ENCODE results near the gene PTBP1. TPM values are rescaled to one million over a fixed set of nuclear protein-coding genes. Genes with fewer than 3 reads are reported as not detected.

The PTBP1 gene
- polyA plus RNA-seq, 1 donor = 127 TPM

DNA sequence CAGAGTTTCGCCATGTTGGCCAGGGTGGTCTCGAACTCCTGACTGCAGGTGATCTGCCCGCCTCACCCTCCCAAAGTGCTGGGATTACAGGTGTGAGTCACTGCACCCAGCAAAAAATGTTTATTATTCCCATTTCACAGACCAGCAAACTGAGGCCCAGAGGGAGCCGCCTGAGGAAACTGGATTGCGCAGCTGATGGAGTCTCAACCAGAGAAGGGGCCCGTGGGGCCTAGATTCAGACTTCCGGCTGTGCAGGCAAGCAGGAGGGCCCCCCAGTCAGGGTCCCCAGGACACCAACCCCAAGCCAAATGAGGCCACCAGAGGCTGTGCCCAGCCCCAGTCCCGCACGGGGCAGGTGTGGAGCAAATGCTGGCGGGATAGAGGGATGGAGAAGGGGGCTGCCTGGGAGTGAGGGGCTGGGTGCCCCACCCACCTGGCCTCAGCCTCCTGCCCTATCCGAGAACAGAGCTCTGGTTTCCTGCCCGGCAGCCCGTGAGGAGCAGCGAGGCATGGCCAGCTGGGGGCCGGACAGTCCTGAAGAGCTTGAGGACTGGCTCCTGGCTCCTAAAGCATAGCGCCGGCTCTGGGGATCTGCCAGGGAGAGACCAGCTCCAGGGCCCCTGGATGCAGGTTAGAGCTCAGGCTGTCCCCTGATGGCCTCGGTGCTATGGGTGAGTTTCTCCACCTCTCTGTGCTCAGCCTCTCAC is 24.4 kb upstream of the PTBP1 start:
- DNase-seq = no peak

DNA sequence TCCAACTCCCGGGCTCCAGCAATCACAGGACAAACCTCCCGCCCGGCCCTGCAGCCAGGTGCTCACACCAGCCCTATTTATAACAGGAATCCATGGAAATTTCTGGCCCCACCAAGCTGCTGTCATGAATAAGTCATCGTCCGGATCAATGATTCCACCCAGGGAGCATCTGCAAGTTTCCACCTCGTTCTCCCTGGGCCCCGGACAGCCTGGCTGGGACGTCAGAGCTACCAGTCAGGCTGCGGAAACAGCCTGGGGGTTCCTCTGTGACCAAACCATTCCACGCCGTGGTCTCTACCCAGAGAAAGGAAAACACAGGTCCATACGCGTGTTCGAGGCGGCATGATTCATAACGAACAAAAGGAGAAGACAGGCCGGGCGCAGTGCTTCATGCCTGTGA is 20.7 kb upstream of the PTBP1 start:
- no peak for DNase-seq

DNA sequence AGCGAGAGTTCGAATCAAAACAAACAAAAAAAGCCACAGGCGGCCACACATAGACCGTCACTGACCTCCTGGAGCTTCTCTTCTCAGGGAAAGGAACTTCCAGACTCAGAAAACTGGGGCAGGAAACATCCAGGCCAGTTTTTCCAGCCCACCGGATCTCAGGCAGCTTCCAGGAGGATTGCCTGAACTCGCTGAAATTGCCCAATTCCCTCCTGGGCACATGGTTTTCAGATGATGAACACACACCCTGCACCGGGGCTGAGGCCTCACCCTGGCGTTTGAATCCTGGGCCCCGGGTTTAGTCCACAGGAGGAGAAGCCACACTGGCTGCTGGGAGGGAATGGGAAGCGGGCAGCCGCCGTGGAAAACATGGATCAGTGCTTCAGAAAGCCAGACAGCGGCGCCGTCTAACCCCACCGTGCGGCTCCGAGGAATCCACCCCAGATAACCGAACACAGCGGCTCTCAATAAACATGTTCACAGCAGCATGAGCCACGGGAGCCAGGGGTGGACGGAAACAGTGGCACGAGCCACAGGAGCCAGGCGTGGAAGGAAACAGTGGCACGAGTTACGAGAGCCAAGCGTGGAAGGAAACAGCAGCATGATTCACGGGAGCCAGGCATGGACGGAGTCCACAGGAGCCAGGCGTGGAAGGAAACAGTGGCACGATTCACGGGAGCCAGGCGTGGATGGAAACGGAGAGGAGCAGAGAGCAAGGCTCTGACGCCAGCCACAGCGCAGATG is 18.2 kb upstream of the PTBP1 start:
- DNase-seq = no peak

DNA sequence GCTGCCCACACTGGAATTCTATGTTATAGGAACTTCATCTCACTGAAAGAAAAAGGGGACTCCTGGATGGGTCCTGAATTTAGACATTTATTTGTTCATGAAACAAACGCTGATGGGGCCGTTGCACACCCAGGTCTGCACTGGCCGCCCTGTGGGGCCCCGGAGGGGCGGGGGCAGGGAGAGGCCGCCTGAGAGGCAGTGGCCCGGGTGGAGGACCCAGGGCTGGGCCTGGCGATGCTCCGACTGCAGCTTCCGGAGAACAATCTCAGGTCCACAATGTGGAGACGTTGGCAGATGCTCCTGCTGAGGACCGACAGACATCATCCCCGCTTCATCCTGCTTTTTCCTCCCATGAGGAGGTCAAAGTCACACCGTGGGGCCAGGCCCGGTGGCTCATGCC is 16.3 kb upstream of the PTBP1 start:
- DNase-seq = no peak

DNA sequence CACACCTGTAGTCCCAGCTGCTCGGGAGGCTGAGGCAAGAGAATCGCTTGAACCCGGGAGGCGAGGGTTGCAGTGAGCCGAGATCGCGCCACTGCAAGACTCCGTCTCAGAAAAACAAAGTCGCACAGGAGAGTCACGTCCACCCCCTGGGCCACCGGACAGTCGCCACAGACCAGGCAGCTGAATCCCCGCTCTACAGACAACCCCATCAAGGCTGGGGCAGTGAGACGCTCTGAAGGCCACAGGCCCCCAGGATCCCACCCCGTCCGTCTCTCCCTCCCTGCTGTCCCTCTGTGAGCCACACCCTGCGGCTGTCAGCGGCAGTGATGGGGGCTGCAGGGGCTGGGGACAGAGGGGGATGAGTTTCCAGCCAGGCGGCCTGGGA is 15.5 kb upstream of the PTBP1 start:
- no peak for DNase-seq

DNA sequence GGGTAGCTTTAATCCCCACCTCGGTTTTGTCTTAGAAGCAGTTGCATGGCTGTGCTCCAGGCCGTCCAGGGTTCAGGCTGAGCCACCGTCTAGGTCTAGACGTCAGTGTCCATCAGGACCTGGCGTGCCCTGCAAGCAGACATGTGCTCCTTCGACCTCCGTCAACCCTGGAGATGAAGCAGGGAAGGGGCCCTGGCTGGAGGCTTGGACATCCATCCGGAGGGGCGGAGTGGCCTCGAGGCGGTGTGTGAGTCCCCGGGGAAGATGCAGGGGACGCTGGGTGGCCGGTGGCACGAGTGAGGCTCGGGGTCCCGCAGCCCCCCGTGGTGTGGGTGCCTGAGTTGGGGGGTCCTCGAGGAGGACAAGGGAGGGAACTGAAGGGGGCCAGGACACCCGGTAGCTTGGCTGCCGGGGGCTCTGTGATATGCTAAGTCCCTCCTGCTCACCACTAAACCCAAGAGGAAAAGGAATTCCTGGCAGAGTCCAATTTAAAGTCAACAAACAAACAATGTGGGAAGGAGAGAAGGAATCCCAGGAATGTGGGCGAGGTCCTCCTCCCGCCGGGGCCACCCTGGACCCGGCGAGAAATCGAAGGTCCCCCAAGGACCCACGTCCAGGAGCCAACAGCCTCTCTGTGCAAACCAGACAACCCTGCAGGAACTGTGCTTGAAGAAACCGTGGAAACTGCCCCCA is 14.9 kb upstream of the PTBP1 start:
- DNase-seq = no peak

DNA sequence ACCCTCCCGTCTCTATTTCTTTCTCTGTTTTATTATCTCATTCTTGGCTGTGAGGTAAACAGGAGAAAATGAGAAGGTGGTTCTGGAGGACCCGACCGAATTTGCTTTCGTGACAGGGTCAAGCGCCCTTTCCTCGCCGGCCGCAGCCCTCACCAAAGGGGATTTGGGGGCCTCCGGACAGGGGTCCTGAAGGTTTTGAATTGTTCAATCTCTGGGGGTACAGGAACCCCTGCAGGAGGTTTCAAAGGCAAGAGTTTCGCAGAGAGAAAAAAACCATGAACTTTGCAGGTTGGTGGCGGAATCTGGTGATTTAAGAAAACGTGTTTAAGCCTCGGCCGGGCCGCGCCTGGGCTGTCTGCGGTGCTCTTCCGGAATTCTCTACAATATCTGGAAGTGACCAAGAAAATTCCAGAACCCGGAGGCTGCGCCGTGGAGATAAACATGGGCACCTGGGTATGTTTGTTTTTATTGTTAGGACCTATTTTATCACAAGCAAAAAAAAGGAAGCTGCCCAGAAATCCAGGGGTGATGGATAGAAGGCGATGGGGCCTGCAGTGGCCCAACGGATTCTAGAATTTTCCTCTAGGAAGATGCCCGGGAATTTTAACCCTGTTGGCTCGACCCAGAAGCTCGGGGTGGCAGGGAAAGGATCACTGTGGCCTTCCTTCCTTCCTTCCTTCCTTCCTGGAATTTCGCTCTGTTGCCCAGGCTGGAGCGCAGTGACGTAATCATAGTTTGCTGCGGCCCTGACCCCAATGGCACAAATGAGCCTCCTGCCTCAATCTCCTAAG is 14.2 kb upstream of the PTBP1 start:
- no peak for DNase-seq

DNA sequence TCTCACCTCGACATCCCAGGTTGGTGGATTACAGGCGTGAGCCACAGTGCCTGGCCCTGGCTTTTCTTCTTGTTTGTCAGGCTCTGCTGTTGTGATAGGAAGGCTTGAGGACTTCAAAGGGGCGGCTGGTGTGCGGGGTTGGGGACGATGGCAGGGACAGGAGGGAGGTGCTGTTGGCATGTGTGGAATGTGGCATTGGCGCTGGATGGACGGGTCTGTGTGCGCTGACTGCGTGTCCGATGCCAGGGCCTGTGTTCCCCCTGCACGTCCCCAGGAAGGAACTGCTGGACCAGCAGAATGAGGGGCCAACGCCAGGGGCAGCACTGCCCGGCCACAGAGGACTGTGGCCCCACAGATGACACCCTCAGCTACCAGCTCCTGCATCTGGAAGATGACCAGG is 12.7 kb upstream of the PTBP1 start:
- no peak for DNase-seq

DNA sequence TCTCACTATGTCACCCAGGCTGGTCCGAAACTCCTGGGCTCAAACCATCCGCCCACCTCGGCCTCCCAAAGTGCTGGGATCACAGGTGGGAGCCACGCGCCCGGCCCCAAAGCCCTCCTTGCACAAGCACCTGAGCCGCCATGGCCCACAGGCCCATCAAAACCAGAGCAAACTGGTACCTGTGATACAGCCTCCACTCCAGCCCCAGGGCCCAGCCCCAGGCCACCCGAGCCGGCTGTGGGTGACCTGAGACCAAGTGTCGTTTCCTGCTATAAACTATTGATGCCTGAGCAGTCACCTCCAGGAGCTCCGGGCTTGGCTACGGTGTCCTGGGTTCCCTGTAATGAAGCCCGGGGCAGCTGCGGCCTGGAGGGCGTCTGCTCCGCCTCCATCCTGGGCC is 9.7 kb upstream of the PTBP1 start:
- DNase-seq = no peak

DNA sequence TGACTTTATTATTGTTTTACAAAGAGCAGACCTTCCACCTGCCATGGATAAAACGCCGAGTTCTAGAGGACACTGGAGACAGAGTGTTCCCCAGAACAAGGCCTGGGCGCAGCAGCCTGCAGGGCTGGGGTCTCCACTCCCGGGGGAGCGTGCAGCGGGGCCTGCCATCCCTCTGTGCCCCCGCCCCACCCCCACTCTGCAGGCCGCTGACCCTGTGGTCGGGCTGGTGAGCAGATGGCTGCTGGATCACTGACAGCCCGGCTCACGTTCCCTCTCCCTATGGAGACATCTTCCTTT is 8.6 kb upstream of the PTBP1 start:
- DNase-seq = no peak

DNA sequence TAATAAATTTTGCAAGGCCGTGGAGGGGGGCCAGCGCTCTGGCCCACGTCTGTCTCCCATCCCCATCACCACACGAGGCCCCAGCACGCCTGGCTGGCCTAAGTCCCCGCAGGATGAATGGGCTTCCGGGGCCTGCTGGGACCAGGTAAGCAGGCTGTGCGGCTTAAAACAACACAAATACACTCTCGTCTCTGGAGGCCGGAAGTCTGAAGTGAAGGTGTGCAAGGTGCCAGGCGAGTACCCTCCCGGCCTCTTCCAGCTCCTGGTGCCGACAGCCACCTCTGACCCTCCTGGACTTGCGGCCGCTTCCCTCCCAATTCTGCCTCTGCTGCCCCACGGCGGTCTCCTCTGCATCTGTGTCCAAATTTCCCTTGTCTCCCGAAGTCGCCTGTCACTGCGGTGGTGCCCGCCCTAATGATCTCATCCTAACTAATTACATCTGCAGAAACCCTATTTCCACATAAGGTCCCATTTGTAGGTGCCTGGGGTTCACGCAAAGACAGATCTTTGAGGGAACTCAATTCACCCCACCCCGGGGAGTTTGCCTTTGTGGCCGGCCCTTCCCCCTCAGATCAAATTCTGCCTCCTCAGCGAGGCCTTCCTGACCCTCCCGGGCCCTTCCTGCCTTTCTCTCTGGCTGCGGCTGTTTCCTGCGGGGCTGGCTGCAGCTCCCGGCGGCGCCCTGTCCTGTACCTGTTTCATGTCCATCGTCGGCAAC is 8.1 kb upstream of the PTBP1 start:
- DNase-seq = no peak

DNA sequence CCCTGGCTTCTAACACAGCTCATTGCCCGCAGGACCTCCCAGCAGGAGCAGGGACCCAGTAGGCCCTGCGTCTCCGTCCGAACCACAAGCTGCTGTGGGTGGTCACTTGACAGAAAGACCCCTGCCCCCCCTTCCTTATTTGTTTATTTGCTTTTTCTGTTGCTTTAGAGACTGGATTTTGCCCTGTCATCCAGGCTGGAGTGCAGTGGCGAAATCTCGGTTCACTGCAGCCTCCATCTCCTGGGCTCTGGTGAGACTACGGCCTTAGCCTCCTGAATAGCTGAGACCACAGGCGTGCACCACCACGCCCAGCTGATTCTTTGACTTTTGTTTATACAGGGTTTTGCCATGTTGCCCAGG is 7.6 kb upstream of the PTBP1 start:
- DNase-seq = no peak

DNA sequence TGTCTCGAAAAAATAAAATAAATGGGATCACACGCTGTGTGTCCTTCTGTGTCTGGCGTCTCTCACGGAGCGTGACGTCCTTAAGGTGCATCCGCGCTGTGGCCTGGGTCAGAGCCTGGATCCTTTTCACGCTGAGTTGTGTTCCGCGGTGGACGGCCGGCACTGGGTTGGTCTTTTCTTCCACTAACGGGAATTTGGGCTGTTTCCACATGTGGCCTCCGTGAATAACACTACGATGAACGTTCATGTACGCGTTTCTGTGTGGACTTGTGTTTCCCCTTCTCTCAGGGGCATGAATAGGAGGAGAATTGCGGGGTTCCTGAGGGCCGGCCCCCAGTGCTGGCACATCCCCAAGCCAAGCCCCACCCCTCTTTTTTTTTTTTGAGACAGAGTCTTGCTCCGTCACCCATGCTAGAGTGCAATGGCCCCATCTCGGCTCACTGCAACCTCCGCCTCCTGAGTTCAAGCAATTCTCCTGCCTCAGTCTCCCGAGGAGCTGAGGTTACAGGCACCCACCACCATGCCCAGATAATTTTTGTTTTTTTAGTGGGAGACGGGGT is 6.2 kb upstream of the PTBP1 start:
- no peak for DNase-seq

DNA sequence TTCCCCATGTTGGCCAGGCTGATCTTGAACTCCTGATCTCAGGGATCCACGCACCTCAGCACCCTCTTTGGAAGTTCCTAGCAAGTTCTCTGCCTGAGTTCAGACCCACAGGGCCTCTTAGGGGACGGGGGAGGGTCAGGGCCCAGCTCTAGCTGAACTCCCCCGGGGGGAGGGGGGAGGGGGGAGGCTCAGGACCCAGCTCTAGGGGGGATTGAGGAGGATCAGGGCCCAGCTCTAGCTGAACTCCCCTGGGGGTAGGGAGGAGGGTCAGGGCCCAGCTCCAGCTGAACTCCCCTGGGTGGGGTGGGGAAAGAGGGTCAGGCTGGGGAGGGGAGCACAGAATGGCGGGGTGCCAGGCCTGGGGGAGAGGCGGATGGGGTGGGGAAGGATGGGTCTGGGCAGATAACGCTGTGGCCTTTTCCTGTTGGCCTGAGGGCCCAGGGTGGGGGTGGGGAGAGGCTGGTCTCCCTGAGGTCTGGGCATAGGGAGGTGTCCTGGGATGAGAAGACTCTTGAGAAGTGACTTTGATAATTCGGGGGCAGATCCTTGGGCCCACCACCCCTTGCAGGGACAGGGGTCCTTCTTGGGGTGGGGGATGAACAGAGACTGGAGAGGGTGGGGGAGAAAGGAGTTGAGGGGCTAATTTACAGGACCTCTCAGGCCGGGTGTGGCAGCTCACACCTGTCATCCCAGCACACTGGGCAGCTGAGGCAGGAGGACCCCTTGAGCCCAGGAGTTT is 5.5 kb upstream of the PTBP1 start:
- no peak for DNase-seq

DNA sequence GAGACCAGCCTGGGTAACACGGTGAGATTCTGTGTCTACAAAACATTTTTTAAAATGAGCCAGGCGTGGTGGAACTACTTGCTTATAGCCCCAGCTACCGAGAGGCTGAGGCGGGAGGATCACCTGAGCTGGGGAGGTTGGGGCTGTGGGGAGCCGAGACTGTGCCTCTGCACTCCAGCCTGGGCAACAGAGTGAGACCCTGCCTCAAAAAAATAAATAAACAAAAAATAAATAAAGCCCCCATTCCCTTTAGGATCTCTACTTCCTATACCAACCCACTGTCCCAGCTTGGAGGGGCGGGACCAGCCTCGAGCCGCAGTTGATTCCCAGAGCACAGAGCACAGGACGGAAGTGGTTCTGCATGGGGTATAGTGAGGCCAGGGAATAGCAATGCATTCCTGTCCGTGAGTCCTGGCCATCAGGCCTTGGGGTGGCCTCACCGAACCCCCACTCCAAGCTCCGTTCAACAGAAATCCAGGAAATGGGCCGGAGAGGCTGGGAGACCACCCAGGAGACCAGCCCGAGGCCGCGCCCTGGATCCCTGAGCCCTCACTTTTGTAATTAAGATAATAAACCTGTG is 4.9 kb upstream of the PTBP1 start:
- DNase-seq = no peak

DNA sequence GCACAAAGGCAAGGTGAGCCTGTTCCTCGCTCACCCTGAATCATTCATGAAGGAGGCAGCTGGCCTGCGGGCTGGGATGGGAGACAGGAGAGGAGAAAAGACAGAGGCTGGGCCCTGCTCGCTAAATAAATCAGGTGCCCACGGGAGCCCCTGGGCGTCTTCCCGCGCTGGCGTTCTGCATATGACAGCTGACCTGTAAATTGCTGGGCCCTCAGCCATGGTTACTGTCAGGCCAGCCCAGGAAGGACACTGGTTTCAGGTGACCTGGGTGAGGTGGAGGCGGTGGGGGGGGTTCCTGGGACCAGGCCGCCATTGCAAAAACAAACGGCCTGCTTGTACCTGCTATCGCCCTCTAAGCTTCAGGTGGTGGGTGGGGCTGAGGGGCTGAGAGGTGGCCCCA is 3.4 kb upstream of the PTBP1 start:
- DNase-seq = no peak

DNA sequence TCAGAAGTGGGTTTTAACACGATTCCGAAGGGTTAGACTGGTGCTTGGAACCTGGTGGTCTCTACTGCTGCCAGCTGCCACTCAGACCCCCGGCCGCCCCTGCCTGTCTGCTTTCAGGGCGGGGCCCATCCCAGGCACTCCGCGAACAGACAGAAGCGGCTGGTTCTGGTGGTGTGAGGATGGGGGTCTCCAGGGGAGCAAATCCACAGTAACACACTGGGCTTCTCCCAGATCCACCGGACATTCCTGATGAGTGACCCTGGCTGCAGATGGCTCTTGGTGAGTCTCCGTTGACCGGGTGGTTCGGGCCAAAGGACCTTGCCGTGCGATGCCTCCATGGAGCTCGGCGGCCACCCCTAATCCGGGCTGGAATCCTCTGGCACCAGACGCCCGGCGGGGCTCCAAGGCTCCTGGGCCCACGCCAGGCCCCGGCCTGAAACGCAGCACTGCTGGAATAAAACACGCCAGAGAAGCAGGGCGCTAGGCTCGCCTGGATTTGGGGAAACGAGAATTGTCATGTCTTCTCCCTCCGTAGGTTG is 2.1 kb upstream of the PTBP1 start:
- DNase-seq = no peak

DNA sequence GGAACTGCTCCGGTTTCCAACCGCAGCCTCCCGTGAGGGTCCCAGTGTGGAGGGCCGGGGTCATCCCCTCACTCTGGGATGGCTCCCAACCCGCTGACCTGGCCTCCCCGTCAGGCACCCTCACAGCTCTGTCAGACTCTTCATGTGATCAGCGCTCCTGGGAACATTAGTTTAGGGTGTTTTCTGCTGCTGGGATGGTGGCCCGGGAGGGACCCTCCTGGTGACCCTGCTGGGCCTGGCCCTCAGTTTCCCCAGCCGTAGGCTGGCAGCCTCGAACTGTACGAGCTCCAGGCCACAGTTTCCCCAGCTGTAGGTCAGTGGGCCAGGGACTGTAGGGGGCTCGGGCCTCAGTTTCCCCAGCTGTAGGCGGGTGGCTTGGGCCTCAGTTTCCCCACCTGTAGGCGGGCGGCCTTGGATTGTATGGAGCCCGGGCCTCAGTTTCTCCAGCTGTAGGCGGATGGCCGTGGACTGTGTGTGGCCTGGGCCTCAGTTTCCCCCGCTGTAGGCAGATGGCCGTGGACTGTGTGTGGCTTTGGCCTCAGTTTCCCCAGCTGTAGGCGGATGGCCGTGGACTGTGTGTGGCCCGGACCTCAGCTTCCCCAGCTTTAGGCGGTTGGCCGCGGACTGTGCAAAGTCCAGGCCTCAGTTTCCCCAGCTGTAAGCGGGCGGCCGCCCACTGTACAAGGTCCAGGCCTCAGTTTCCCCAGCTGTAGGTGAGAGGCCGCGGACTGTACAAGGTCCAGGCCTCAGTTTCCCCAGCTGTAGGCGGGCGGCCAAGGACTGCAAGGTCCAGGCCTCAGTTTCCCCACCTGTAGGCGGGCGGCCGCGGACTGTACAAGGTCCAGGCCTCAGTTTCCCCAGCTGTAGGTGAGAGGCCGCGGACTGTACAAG is 1.3 kb upstream of the PTBP1 start:
- no peak for DNase-seq

DNA sequence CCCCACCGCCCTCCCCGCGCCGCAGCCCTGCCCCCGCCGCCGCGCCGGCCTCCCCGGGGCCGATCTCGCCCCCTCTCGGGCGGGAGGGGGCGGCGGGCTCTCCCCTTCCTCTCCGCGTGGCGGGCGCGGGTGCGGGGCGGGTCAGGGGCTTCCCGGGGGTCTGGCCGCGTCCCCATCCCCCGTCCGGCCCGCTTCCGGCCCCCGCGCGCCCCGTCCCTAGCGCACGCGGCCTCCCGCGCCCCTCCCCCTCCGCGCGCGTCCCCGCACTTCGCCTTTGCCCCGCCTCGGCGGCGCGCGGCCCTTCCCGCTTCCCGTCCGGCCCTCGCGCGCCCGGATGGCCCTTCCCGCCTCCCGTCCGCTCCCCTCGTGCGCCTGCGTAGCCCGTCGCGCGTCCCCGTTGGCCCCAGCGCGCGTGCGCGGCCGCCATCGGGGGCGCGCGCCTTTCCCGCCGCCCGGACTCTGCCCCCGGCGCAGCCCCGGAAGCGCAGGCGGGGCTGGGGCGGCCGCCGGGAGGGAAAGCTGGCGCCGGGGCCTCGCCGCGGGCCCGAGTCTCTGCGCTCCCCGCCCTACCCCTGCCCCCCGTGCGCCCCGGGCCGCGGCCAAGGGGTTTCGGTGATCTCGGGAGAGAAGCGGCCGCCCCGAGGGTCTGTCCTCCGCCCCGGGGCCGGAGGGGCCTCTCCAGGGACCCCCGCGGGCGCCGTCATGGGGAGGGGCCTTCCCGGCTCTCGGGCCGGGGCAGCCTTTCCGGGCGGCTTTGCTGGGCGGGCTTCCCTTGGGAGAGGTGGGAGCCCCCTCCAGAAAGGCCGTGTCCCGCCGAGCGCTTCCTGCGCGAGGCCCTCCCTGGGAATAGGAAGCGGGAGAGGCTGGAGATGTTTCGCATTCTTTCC is 519 bp downstream of the PTBP1 start:
- peak; percentile 95 for DNase-seq

All from hindlimb muscle (tissue), 1 donor.